H9 (cell line): ENCODE results near the gene SYTL1. TPM values are rescaled to one million over a fixed set of nuclear protein-coding genes. Genes with fewer than 3 reads are reported as not detected.
A peak's percentile ranks its signal among the peaks of the same experiment; 100 is the strongest.
"Not testable (repeated sequence)": the region's sequence is repeated elsewhere in the genome, so short reads cannot be mapped to it uniquely, and the experiment has no call there.

Experiments
- DNase-seq: peaks from one replicate; pipeline ENCODE4 v3.0.0-alpha.2; 2017
- H2AFZ ChIP-seq: one replicate; pipeline ENCODE4 v1.6.1; 2013; ENCODE audit warnings: mild to moderate bottlenecking, low read length, control low read depth, moderate library complexity
- H2AK5ac ChIP-seq: 2 replicates; pipeline ENCODE4 v1.6.1; 2013; ENCODE audit warnings: low read length, control low read depth, mixed read lengths; ENCODE audit not compliant: insufficient read length
- H2BK120ac ChIP-seq: one replicate; pipeline ENCODE4 v1.6.1; 2013; ENCODE audit warnings: low read depth, mild to moderate bottlenecking, low read length, control low read depth, inconsistent platforms; ENCODE audit not compliant: poor library complexity, severe bottlenecking
- H2BK12ac ChIP-seq: 2 replicates; pipeline ENCODE4 v1.6.1; 2013; ENCODE audit warnings: low read length, control low read depth, mixed read lengths, low read depth; ENCODE audit not compliant: insufficient read length
- H2BK15ac ChIP-seq: 2 replicates; pipeline ENCODE4 v1.6.1; 2013; ENCODE audit warnings: low read depth, low read length, control low read depth
- H2BK20ac ChIP-seq: one replicate; pipeline ENCODE4 v1.6.1; 2013; ENCODE audit warnings: low read depth, mild to moderate bottlenecking, low read length, control low read depth, inconsistent platforms; ENCODE audit not compliant: poor library complexity, severe bottlenecking
- H2BK5ac ChIP-seq: 2 replicates; pipeline ENCODE4 v1.6.1; 2013; ENCODE audit warnings: low read length, control low read depth, mixed read lengths; ENCODE audit not compliant: insufficient read length
- H3K14ac ChIP-seq: 2 replicates; pipeline ENCODE4 v1.6.1; 2013; ENCODE audit warnings: low read length, control low read depth; ENCODE audit not compliant: insufficient read depth
- H3K18ac ChIP-seq: 2 replicates; pipeline ENCODE4 v1.6.1; 2013; ENCODE audit warnings: low read depth, mild to moderate bottlenecking, mixed read lengths, low read length, control low read depth; ENCODE audit not compliant: insufficient read length
- H3K23ac ChIP-seq: 2 replicates; pipeline ENCODE4 v1.6.1; 2013; ENCODE audit warnings: low read length, control low read depth, mixed read lengths, low read depth; ENCODE audit not compliant: insufficient read length
- H3K23me2 ChIP-seq: 2 replicates; pipeline ENCODE4 v1.6.1; 2013; ENCODE audit warnings: low read depth, mild to moderate bottlenecking, mixed read lengths, low read length, control low read depth; ENCODE audit not compliant: insufficient read length, poor library complexity, severe bottlenecking
- H3K27ac ChIP-seq: 2 replicates; pipeline ENCODE4 v1.5.1; 2013; ENCODE audit warnings: low read length, control low read depth, mixed read lengths, low read depth; ENCODE audit not compliant: insufficient read length
- H3K27me3 ChIP-seq: 2 replicates; pipeline ENCODE4 v1.6.1; 2013; ENCODE audit warnings: low read length, control low read depth, inconsistent platforms; ENCODE audit not compliant: insufficient read depth
- H3K4ac ChIP-seq: 2 replicates; pipeline ENCODE4 v1.6.1; 2013; ENCODE audit warnings: low read depth, mild to moderate bottlenecking, control low read depth, inconsistent platforms, low read length, moderate library complexity
- H3K4me1 ChIP-seq: 2 replicates; pipeline ENCODE4 v1.6.1; 2013; ENCODE audit warnings: low read length, control low read depth, inconsistent platforms; ENCODE audit not compliant: insufficient read depth
- H3K4me2 ChIP-seq: 2 replicates; pipeline ENCODE4 v1.6.1; 2013; ENCODE audit warnings: low read length, control low read depth, mixed read lengths; ENCODE audit not compliant: insufficient read length, insufficient read depth
- H3K56ac ChIP-seq: 2 replicates; pipeline ENCODE4 v1.6.1; 2013; ENCODE audit warnings: low read depth, mild to moderate bottlenecking, mixed read lengths, low read length, control low read depth; ENCODE audit not compliant: insufficient read length
- H3K79me1 ChIP-seq: 2 replicates; pipeline ENCODE4 v1.6.1; 2013; ENCODE audit warnings: low read depth, mild to moderate bottlenecking, moderate library complexity, low read length, control low read depth, inconsistent platforms; ENCODE audit not compliant: insufficient read depth, poor library complexity, severe bottlenecking
- H3K79me2 ChIP-seq: 2 replicates; pipeline ENCODE4 v1.6.1; 2013; ENCODE audit warnings: low read length, control low read depth, inconsistent platforms; ENCODE audit not compliant: insufficient read depth
- H3K9ac ChIP-seq: 2 replicates; pipeline ENCODE4 v1.6.1; 2013; ENCODE audit warnings: low read length, control low read depth, mixed read lengths; ENCODE audit not compliant: insufficient read length; ENCODE audit errors: extremely low read depth
- H3K9me3 ChIP-seq: one replicate; pipeline ENCODE4 v1.6.1; 2013; ENCODE audit warnings: low read depth, low read length, inconsistent platforms; ENCODE audit not compliant: control insufficient read depth
- H3T11ph ChIP-seq: one replicate; pipeline ENCODE4 v1.6.1; 2013; ENCODE audit warnings: mild to moderate bottlenecking, low read length, control low read depth, inconsistent platforms
- H4K20me1 ChIP-seq: one replicate; pipeline ENCODE4 v1.6.1; 2013; ENCODE audit not compliant: control insufficient read depth, insufficient read length, insufficient read depth
- H4K5ac ChIP-seq: 2 replicates; pipeline ENCODE4 v1.6.1; 2013; ENCODE audit warnings: low read depth, mild to moderate bottlenecking, mixed read lengths, low read length, control low read depth; ENCODE audit not compliant: insufficient read length
- H4K8ac ChIP-seq: replicated peaks from 2 replicates; pipeline ENCODE4 v1.6.1; 2013; ENCODE audit warnings: low read length, control low read depth, mixed read lengths, low read depth; ENCODE audit not compliant: insufficient read length
- H4K91ac ChIP-seq: 2 replicates; pipeline ENCODE4 v1.6.1; 2013; ENCODE audit warnings: low read depth, mild to moderate bottlenecking, moderate library complexity, mixed read lengths, low read length, control low read depth; ENCODE audit not compliant: insufficient read length
- H3K27ac Mint-ChIP-seq, 3 experiments: 2 replicates in 2 of 3; 3 replicates in 1 of 3; pipeline ENCODE4 v1.8.0; 2020 to 2021; ENCODE audit warnings: mixed read lengths in 3 of 3, mild to moderate bottlenecking in 1 of 3, moderate library complexity in 1 of 3
- H3K27me3 Mint-ChIP-seq: 2 replicates; pipeline ENCODE4 v1.8.0; 2021; ENCODE audit warnings: low read depth, mild to moderate bottlenecking, moderate library complexity, mixed read lengths
- H3K36me3 Mint-ChIP-seq, 3 experiments: 2 replicates in 2 of 3; 3 replicates in 1 of 3; pipeline ENCODE4 v1.8.0; 2020 to 2021; ENCODE audit warnings: low read depth in 3 of 3, mixed read lengths in 3 of 3; ENCODE audit not compliant: insufficient read depth in 1 of 3
- H3K4me1 Mint-ChIP-seq, 2 experiments: 2 replicates each; pipeline ENCODE4 v1.8.0; 2020; ENCODE audit warnings: mixed read lengths in 2 of 2
- H3K4me3 Mint-ChIP-seq, 2 experiments: 2 replicates in 1 of 2; 3 replicates in 1 of 2; pipeline ENCODE4 v1.8.0; 2020 to 2021; ENCODE audit warnings: mild to moderate bottlenecking in 2 of 2, mixed read lengths in 2 of 2, moderate library complexity in 1 of 2
- H3K9me3 Mint-ChIP-seq, 2 experiments: 2 replicates in 1 of 2; 3 replicates in 1 of 2; pipeline ENCODE4 v1.8.0; 2020; ENCODE audit warnings: mild to moderate bottlenecking in 2 of 2, mixed read lengths in 2 of 2, moderate library complexity in 1 of 2
- WGBS: extraction: QIAGEN DNeasy Blood & Tissue Kit; methylation state at CpG from one replicate; pipeline ENCODE4 v1.1.7; 2013; ENCODE audit warnings: missing lambda C conversion rate, low lambda C conversion rate, mixed read lengths; ENCODE audit not compliant: insufficient read length; ENCODE audit errors: extremely low coverage; 5-methylcytosine and 5-hydroxymethylcytosine counted together
- total RNA-seq: library from RNA; stranded (reverse); gene quantifications from 2 replicates; pipeline ENCODE4 v1.2.1, GENCODE V29; 2021
- TF ChIP-seq, protein P1 (sequence below): fragments of 200-600 bp; sonication (generic); conservative IDR thresholded peaks from 3 replicates; pipeline ENCODE4 v1.8.0; 2021; ENCODE audit warnings: antibody characterized with exemption, mild to moderate bottlenecking

Gene SYTL1
- total RNA-seq, 1 experiment from 2014 or later, result 12.0 TPM

DNA sequence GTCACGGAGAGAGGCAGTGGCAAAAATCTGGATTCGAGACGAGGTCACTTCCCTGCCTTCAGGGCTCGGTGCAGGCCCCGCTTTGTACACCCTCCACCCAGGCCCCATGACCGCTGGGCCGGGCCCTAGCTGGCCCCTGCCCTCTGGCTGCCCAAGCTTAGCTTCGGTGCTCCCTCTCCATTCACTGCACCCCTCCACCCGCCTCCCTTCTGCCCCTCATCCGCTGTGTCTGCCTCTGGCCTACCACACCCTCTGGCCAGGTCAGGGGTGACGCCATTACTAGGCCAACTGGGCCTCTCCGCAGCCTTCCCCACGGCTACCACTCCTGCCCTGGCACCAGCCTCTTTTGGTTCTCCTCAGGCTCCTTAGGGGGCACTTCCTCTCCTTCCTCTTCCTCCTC lies 41.8 kb downstream of the SYTL1 start:
- TF ChIP-seq, protein P1, sequence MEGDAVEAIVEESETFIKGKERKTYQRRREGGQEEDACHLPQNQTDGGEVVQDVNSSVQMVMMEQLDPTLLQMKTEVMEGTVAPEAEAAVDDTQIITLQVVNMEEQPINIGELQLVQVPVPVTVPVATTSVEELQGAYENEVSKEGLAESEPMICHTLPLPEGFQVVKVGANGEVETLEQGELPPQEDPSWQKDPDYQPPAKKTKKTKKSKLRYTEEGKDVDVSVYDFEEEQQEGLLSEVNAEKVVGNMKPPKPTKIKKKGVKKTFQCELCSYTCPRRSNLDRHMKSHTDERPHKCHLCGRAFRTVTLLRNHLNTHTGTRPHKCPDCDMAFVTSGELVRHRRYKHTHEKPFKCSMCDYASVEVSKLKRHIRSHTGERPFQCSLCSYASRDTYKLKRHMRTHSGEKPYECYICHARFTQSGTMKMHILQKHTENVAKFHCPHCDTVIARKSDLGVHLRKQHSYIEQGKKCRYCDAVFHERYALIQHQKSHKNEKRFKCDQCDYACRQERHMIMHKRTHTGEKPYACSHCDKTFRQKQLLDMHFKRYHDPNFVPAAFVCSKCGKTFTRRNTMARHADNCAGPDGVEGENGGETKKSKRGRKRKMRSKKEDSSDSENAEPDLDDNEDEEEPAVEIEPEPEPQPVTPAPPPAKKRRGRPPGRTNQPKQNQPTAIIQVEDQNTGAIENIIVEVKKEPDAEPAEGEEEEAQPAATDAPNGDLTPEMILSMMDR, result no peak
- H3K4me2 ChIP-seq, result peak overlapping the region; percentile 57

DNA sequence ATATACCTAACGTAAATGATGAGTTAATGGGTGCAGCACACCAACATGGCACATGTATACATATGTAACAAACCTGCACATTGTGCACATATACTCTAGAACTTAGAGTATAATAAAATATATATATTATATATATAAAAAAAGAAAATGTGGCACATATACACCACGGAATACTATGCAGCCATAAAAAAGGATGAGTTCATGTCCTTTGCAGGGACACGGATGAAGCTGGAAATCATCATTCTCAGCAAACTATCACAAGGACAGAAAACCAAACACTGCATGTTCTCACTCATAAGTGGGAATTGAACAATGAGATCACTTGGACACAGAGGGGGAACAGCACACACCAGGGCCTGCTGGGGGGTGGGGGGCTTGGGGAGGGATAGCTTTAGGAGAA lies 43.0 kb downstream of the SYTL1 start:
- not testable (repeated sequence) for H2AFZ ChIP-seq, H2BK15ac ChIP-seq, H2BK12ac ChIP-seq, H4K20me1 ChIP-seq, DNase-seq, H2BK120ac ChIP-seq, H3K27me3 ChIP-seq, H3K4ac ChIP-seq, H3K14ac ChIP-seq, H3T11ph ChIP-seq, H3K4me1 ChIP-seq, H4K8ac ChIP-seq, H3K9ac ChIP-seq, H3K23ac ChIP-seq, H3K18ac ChIP-seq, H2BK5ac ChIP-seq, H4K91ac ChIP-seq, H2AK5ac ChIP-seq, H3K4me2 ChIP-seq, H3K36me3 Mint-ChIP-seq, H4K5ac ChIP-seq, H3K4me3 Mint-ChIP-seq, H3K79me2 ChIP-seq, H3K27ac Mint-ChIP-seq, H3K23me2 ChIP-seq, H3K79me1 ChIP-seq, H3K27ac ChIP-seq, H2BK20ac ChIP-seq, H3K9me3 ChIP-seq, H3K9me3 Mint-ChIP-seq, H3K56ac ChIP-seq
- peaks cover 9 to 12% of the 10 kb centered on the region in 2 experiments for H3K4me1 Mint-ChIP-seq
- WGBS, result no CpG with 5 or more reads among the region's 3 CpGs
- peaks cover 27% of the 10 kb centered on the region for H3K27me3 Mint-ChIP-seq

More for the DNA sequence above, 41.8 kb downstream of the SYTL1 start:
- no CpG with 5 or more reads among the region's 13 CpGs for WGBS
- peaks cover 27% of the 10 kb centered on the region for H3K27me3 Mint-ChIP-seq
- H3K9ac ChIP-seq, result no peak overlapping the region
- H4K5ac ChIP-seq, result no peak overlapping the region
- H3K9me3 ChIP-seq, result no peaks in the 10 kb centered on the region
- peaks cover 8 to 12% of the 10 kb centered on the region in 2 experiments for H3K4me1 Mint-ChIP-seq
- no peak overlapping the region; the same call in 1 of the 2 replicates for H3K14ac ChIP-seq
- no peak overlapping the region for H3K56ac ChIP-seq
- no peaks in the 10 kb centered on the region for H3K79me1 ChIP-seq
- no peaks in the 10 kb centered on the region for H3K27me3 ChIP-seq
- no peak overlapping the region for H2BK120ac ChIP-seq
- H4K8ac ChIP-seq, result no peak overlapping the region
- no peak overlapping the region for H3K27ac ChIP-seq
- H4K20me1 ChIP-seq, result no peaks in the 10 kb centered on the region
- no peaks in the 10 kb centered on the region; a peak in 1 of 7 replicates for H3K36me3 Mint-ChIP-seq
- H3K23ac ChIP-seq, result no peak overlapping the region
- no peak overlapping the region for H2BK5ac ChIP-seq
- H3K4me1 ChIP-seq, result no peaks in the 10 kb centered on the region
- no peak overlapping the region for H2BK12ac ChIP-seq
- peak overlapping the region in 1 of 2 experiments; percentile 64; a peak in 2 of 5 replicates for H3K4me3 Mint-ChIP-seq
- DNase-seq, result no peak
- H3K27ac Mint-ChIP-seq, result no peak overlapping the region; a peak in 1 of 7 replicates
- H3K23me2 ChIP-seq, result peaks cover 6% of the 10 kb centered on the region
- no peak overlapping the region for H2AFZ ChIP-seq
- no peak overlapping the region for H3K4ac ChIP-seq
- no peak overlapping the region for H2BK15ac ChIP-seq
- H3K18ac ChIP-seq, result no peak overlapping the region
- no peak overlapping the region for H2BK20ac ChIP-seq
- H2AK5ac ChIP-seq, result no peak overlapping the region
- H3K79me2 ChIP-seq, result no peaks in the 10 kb centered on the region
- H3T11ph ChIP-seq, result no peak overlapping the region
- H4K91ac ChIP-seq, result no peak overlapping the region
- no peaks in the 10 kb centered on the region; a peak in 2 of 5 replicates for H3K9me3 Mint-ChIP-seq
